GOT3 (cell line): ENCODE results near the gene C5AR1.
A peak's percentile ranks its signal among the peaks of the same experiment; 100 is the strongest.
"Not testable (repeated sequence)": the region's sequence is repeated elsewhere in the genome, so short reads cannot be mapped to it uniquely, and the experiment has no call there.

Experiments used
- DNase-seq: peaks from one replicate; lab custom pipeline; 2025; ENCODE audit warnings: mixed read lengths; lab: John Stamatoyannopoulos, UW

The C5AR1 gene

GRCh38 chr19:47309608-47310007 lies at the start of gene C5AR1:
C5AR1 (plus strand) TSS chr19:47309861; CDS start chr19:47309896, 35 bp downstream.
- DNase-seq: no peak

- no peak for DNase-seq
Observed at GRCh38 chr19:47260476-47260875, 49.2 kb upstream of the C5AR1 start.

GRCh38 chr19:47261946-47262793 lies 47.5 kb upstream of the C5AR1 start:
- not testable (repeated sequence) for DNase-seq

GRCh38 chr19:47264629-47265028 lies 45.0 kb upstream of the C5AR1 start:
- no peak for DNase-seq

- DNase-seq: no peak
Observed at GRCh38 chr19:47266401-47266941, 43.2 kb upstream of the C5AR1 start.

- DNase-seq: no peak
Observed at GRCh38 chr19:47267350-47267759, 42.3 kb upstream of the C5AR1 start.

- no peak for DNase-seq
Observed at GRCh38 chr19:47268028-47268427, 41.6 kb upstream of the C5AR1 start.

GRCh38 chr19:47269596-47269995 lies 40.1 kb upstream of the C5AR1 start:
- DNase-seq: no peak

- no peak for DNase-seq
Observed at GRCh38 chr19:47270408-47270807, 39.3 kb upstream of the C5AR1 start.

GRCh38 chr19:47271949-47272348 lies 37.7 kb upstream of the C5AR1 start:
- no peak for DNase-seq

- DNase-seq: no peak
Observed at GRCh38 chr19:47272448-47273312, 37.0 kb upstream of the C5AR1 start.

- DNase-seq: peak; percentile 77
Observed at GRCh38 chr19:47273313-47274070, 36.2 kb upstream of the C5AR1 start.

- DNase-seq: peak; percentile 92
Observed at GRCh38 chr19:47274071-47274890, 35.4 kb upstream of the C5AR1 start, which contains the start of gene INAFM1. INAFM1 (plus strand) TSS chr19:47274885; CDS start chr19:47274920, 35 bp downstream.

- no peak for DNase-seq
Observed at GRCh38 chr19:47274891-47275761, 34.5 kb upstream of the C5AR1 start.

- DNase-seq: no peak
Observed at GRCh38 chr19:47275791-47276461, 33.7 kb upstream of the C5AR1 start.

- not testable (repeated sequence) for DNase-seq
Observed at GRCh38 chr19:47276513-47276912, 33.1 kb upstream of the C5AR1 start.

- DNase-seq: no peak
Observed at GRCh38 chr19:47280183-47280797, 29.4 kb upstream of the C5AR1 start.

- DNase-seq: no peak
Observed at GRCh38 chr19:47283405-47284059, 26.1 kb upstream of the C5AR1 start.
